Nephron (organoid): ENCODE measurements around the gene P2RY14.
A peak's percentile ranks its signal among the peaks of the same experiment; 100 is the strongest.

ENCODE experiments used
- H3K27ac Mint-ChIP-seq, 3 experiments: 2 replicates each; pipeline ENCODE4 v1.8.0; 2020; ENCODE audit warnings: mixed read lengths in 3 of 3, mild to moderate bottlenecking in 2 of 3, moderate library complexity in 1 of 3
- H3K27me3 Mint-ChIP-seq: 2 replicates; pipeline ENCODE4 v1.8.0; 2021; ENCODE audit warnings: low read depth, mild to moderate bottlenecking, moderate library complexity, mixed read lengths
- H3K36me3 Mint-ChIP-seq: 2 replicates; pipeline ENCODE4 v1.8.0; 2020; ENCODE audit warnings: low read depth, mixed read lengths
- H3K4me1 Mint-ChIP-seq: 2 replicates; pipeline ENCODE4 v1.8.0; 2020; ENCODE audit warnings: mixed read lengths
- H3K4me3 Mint-ChIP-seq, 3 experiments: 2 replicates each; pipeline ENCODE4 v1.8.0; 2020; ENCODE audit warnings: mild to moderate bottlenecking in 3 of 3, mixed read lengths in 3 of 3, moderate library complexity in 2 of 3
- H3K9me3 Mint-ChIP-seq: 2 replicates; pipeline ENCODE4 v1.8.0; 2020; ENCODE audit warnings: mixed read lengths
- CTCF ChIP-seq, 3 experiments: fragments of 200-600 bp; sonication (generic); IDR thresholded peaks; one replicate each; pipeline ENCODE4 v1.5.0; 2021; ENCODE audit warnings: antibody characterized with exemption in 3 of 3; ENCODE audit not compliant: unreplicated experiment in 3 of 3

The P2RY14 gene

GRCh38 chr3:151209654-151210053, 68.7 kb downstream of the P2RY14 start:
- no peak for TF ChIP-seq CTCF (IDR thresholded peaks at IDR 0.05; ENCODE audit: unreplicated experiment in 3 of 3)
- no peaks in the 10 kb centered on the region for H3K27me3 Mint-ChIP-seq
- H3K9me3 Mint-ChIP-seq, result no peaks in the 10 kb centered on the region
- H3K4me1 Mint-ChIP-seq, result no peaks in the 10 kb centered on the region
- H3K27ac Mint-ChIP-seq, result peak overlapping the region in 1 of 3 experiments; percentile 75
- H3K36me3 Mint-ChIP-seq, result no peaks in the 10 kb centered on the region
- no peak overlapping the region for H3K4me3 Mint-ChIP-seq

DNA sequence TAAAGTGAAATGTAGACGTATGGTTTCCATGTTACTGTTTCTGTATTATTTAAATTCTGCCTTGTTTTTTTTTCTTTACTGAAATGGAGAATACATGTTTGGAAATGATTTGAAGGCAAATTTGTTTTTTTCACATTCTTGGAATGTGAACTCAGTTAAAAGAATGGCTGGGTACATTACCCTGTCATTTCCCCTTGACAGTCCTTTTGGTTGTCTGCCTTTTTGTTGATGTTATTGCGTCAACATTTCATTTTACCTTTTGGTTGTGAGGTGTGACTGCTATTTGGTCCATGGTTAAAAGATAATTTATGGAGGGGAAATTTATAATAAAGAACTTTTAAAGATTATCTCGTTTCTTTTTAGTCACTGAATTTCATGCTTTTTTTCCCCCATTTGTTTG, 72.1 kb downstream of the P2RY14 start:
- Mint-ChIP-seq H3K36me3 (no peaks in the 10 kb centered on the region), H3K4me1 (no peaks in the 10 kb centered on the region), H3K9me3 (no peaks in the 10 kb centered on the region), H3K4me3 (no peak overlapping the region), H3K27ac (no peak overlapping the region), H3K27me3 (no peaks in the 10 kb centered on the region)
- no peak for TF ChIP-seq CTCF (IDR thresholded peaks at IDR 0.05; ENCODE audit: unreplicated experiment in 3 of 3)

DNA sequence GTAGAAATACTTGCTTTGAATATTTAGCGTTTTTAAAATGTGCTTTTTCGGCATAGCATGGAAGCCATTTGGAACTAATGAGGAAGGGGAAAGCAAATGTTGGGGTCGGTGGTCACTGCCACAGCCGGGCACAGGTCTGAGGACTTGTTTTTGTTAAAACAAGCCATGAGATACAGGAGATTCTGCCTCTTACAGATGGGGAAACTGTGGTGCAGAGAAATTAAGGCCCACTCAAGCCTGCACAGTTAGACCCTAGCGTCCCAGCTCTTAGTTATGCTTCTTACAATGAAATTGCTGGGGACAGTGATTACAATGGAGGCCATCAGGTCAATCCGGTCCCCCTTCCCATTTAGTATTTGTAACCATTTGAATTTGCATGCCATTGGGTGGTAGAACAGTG, 72.9 kb downstream of the P2RY14 start:
- no peak overlapping the region for H3K27ac Mint-ChIP-seq
- no peaks in the 10 kb centered on the region for H3K9me3 Mint-ChIP-seq
- no peak overlapping the region for H3K4me3 Mint-ChIP-seq
- H3K27me3 Mint-ChIP-seq, result no peaks in the 10 kb centered on the region
- H3K4me1 Mint-ChIP-seq, result no peaks in the 10 kb centered on the region
- no peaks in the 10 kb centered on the region for H3K36me3 Mint-ChIP-seq
- no peak for TF ChIP-seq CTCF (IDR thresholded peaks at IDR 0.05; ENCODE audit: unreplicated experiment in 3 of 3)

GRCh38 chr3:151204530-151205402, 73.6 kb downstream of the P2RY14 start:
- Mint-ChIP-seq H3K27ac (no peak overlapping the region), H3K27me3 (no peaks in the 10 kb centered on the region), H3K36me3 (no peaks in the 10 kb centered on the region), H3K4me1 (no peaks in the 10 kb centered on the region), H3K9me3 (no peaks in the 10 kb centered on the region), H3K4me3 (no peak overlapping the region)
- TF ChIP-seq CTCF (IDR thresholded peaks at IDR 0.05; ENCODE audit: unreplicated experiment in 3 of 3), result no peak

DNA sequence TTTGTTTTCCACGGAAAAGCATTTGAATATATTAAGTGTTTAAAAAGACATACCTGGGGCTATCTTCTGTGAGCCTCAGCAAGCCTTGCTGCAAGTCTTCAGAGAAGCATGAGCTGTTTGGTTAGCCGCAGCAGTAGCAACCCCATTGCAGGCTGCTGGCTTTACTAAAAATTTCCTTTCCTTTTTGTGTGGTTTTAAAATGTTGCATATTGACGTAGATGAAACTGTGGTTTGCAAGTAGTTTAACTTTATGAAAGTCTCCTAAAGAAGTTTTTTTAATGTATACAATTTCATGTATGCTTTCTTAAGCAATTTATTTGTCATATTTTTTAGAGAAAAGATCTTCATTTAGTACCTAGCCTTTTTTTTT, 75.3 kb downstream of the P2RY14 start, which contains the start of gene GPR171:
Gene GPR171, minus strand, starts transcription at position 166 of the 370 bp plus-strand sequence. CDS start 3,830 bp downstream, outside the sequence.
- H3K4me3 Mint-ChIP-seq, result no peak within 1 kb of the TSS
- no peak within 1 kb of the TSS for H3K27ac Mint-ChIP-seq
- H3K36me3 Mint-ChIP-seq, result peaks cover 4% of the 10 kb centered on the region
- no peak for TF ChIP-seq CTCF (IDR thresholded peaks at IDR 0.05; ENCODE audit: unreplicated experiment in 3 of 3)
- H3K4me1 Mint-ChIP-seq, result no peaks in the 10 kb centered on the region
- H3K9me3 Mint-ChIP-seq, result no peaks in the 10 kb centered on the region
- H3K27me3 Mint-ChIP-seq, result no peaks in the 10 kb centered on the region
